HEK293T (cell line): ENCODE results near the gene FAM151A.

Source experiments
- BHLHE40 ChIP-seq: fragments of 450-650 bp; IDR thresholded peaks from 2 replicates; pipeline ENCODE4 v1.6.1; 2016; ENCODE audit warnings: mild to moderate bottlenecking, moderate library complexity, borderline replicate concordance
- FOXA1 ChIP-seq: fragments of 450-650 bp; IDR thresholded peaks from 2 replicates; pipeline ENCODE4 v1.6.1; 2016; ENCODE audit warnings: mild to moderate bottlenecking
- FOXK2 ChIP-seq: fragments of 450-650 bp; IDR thresholded peaks from 2 replicates; pipeline ENCODE4 v1.6.1; 2016; ENCODE audit warnings: mild to moderate bottlenecking
- FOXM1 ChIP-seq: fragments of 450-650 bp; IDR thresholded peaks from 2 replicates; pipeline ENCODE4 v1.6.1; 2017; ENCODE audit warnings: mild to moderate bottlenecking, borderline replicate concordance
- NFRKB ChIP-seq: fragments of 450-650 bp; IDR thresholded peaks from 2 replicates; pipeline ENCODE4 v1.6.1; 2016; ENCODE audit warnings: mild to moderate bottlenecking, moderate library complexity
- SP1 ChIP-seq: fragments of 450-650 bp; IDR thresholded peaks from 2 replicates; pipeline ENCODE4 v1.6.1; 2017
- TARDBP ChIP-seq: fragments of 450-650 bp; IDR thresholded peaks from 2 replicates; pipeline ENCODE4 v1.6.1; 2016
- ZNF384 ChIP-seq: fragments of 450-650 bp; IDR thresholded peaks from 2 replicates; pipeline ENCODE4 v1.6.1; 2016

DNA sequence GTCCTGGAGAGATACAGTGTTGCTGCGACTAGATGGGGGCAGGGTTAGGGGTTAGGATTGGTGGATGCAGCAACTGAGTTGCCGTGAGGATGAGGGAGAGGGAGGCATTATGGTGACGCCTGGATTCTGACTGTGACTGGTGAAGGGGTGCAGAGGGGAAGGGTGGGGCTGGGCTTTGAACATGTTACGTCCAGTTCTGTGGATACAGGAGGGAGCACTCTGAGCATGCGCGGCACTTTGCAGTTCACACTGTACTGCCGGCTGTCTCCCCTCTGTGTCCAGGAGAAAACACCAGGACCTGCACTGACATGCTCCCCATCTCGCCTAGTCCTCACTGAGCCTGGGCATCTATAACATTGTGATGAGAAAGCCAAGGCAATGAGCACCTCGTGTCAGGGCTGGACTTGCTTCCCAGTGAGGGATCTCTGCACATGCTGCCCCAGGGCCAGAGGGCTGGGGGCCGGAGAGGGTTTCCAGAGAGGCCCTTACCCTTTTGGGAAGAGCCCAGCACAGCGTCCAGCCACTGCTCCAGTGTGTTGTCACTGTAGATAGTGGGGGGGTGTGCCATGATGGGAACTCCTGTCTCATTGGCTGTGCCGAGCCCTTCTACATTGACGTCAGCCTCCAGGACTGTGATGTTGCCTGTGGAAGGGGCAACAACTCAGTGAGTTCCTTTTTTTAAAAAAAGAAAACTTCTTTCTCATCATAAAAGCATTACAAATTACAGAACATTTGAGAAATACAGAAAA is 7.6 kb downstream of the FAM151A start:
- TF ChIP-seq SP1: no peak
- no peak for TF ChIP-seq ZNF384
- no peak for TF ChIP-seq FOXA1
- TF ChIP-seq NFRKB: no peak
- no peak for TF ChIP-seq BHLHE40
- no peak for TF ChIP-seq FOXM1
- no peak for TF ChIP-seq FOXK2
- TF ChIP-seq TARDBP: no peak
